GM19023 (cell line): ENCODE measurements around the gene IFT25.

ENCODE experiments used
- ATAC-seq: cut with Tn5 transposase; IDR thresholded peaks from one replicate; pipeline ENCODE4 v1.9.1; 2021; ENCODE audit warnings: mild to moderate bottlenecking, moderate library complexity; ENCODE audit not compliant: unreplicated experiment

The IFT25 gene

GRCh38 chr1:53930932-53931331 lies 14.6 kb downstream of the IFT25 start:
- no peak for ATAC-seq

- ATAC-seq, result no peak
These were observed 16.1 kb downstream of the IFT25 start for GRCh38 chr1:53929246-53929960.

- ATAC-seq, result no peak
These were observed 18.1 kb downstream of the IFT25 start for GRCh38 chr1:53927376-53927881.

- no peak for ATAC-seq
These were observed 25.8 kb downstream of the IFT25 start for GRCh38 chr1:53919675-53920066.

- no peak for ATAC-seq
These were observed 27.2 kb downstream of the IFT25 start for GRCh38 chr1:53918343-53918742.

- ATAC-seq, result no peak
These were observed 32.0 kb downstream of the IFT25 start for GRCh38 chr1:53913352-53914033.

- no peak for ATAC-seq
These were observed 34.1 kb downstream of the IFT25 start for GRCh38 chr1:53911442-53911841.

- ATAC-seq, result no peak
These were observed 35.6 kb downstream of the IFT25 start for GRCh38 chr1:53909946-53910345.

- ATAC-seq, result no peak
These were observed 39.4 kb downstream of the IFT25 start for GRCh38 chr1:53906121-53906520.

GRCh38 chr1:53905509-53905908 lies 40.0 kb downstream of the IFT25 start:
- no peak for ATAC-seq

GRCh38 chr1:53902235-53903138 lies 43.0 kb downstream of the IFT25 start:
- no peak for ATAC-seq

GRCh38 chr1:53899708-53900107 lies 45.8 kb downstream of the IFT25 start:
- no peak for ATAC-seq

- no peak for ATAC-seq
These were observed 46.3 kb downstream of the IFT25 start for GRCh38 chr1:53899206-53899628.

- ATAC-seq, result no peak
These were observed 48.8 kb downstream of the IFT25 start for GRCh38 chr1:53896635-53897229.

- ATAC-seq, result no peak
These were observed 50.1 kb downstream of the IFT25 start for GRCh38 chr1:53895421-53895820.

GRCh38 chr1:53894644-53895043 lies 50.9 kb downstream of the IFT25 start:
- ATAC-seq, result no peak

- no peak for ATAC-seq
These were observed 51.4 kb downstream of the IFT25 start, which contains the start of gene DIO1 for GRCh38 chr1:53893999-53894636. TSS of gene DIO1 (plus strand) at chr1:53894187. CDS start at chr1:53894211, 24 bp downstream.

GRCh38 chr1:53892911-53893310 lies 52.6 kb downstream of the IFT25 start:
- ATAC-seq, result no peak

GRCh38 chr1:53891678-53892077 lies 53.8 kb downstream of the IFT25 start:
- ATAC-seq, result no peak

- ATAC-seq, result no peak
These were observed 54.5 kb downstream of the IFT25 start for GRCh38 chr1:53891018-53891417.
